HG02759 (cell line): ENCODE data around the gene RNF123.

Source experiments
- ATAC-seq: cut with Tn5 transposase; IDR thresholded peaks from one replicate; pipeline ENCODE4 v1.9.1; 2021; ENCODE audit warnings: mild to moderate bottlenecking, moderate library complexity; ENCODE audit not compliant: unreplicated experiment

RNF123 gene

DNA sequence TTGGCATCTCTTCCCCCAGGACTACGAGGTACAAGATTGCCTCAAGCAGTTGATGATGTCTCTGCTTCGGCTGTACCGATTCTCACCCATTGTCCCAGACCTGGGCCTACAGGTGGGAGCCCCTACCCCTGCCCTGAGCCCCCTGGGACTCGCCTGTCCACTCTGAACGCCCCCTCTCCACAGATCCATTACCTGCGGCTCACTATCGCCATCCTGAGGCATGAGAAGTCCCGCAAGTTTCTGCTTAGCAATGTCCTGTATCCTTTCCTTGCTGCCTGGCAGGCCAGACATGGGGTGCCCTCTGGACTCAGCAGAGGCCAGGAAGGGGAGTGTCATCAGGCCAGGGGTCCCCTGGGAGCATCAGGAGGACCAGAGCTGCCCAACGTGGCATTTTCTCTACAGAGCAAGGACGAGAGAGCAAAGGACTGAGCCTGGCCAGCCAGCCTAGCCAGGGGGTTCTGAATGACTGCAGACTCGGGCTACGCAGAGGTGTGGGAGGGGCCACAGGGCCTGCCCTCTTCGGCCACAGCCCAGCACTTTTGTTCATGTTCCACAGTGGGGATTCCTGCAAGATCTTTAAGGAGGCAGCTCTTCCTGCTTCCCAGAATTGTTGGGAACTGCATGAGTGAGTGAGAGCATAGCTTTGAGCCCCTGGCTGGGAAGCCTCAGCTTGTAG, 11.2 kb downstream of the RNF123 start:
- no peak for ATAC-seq

DNA sequence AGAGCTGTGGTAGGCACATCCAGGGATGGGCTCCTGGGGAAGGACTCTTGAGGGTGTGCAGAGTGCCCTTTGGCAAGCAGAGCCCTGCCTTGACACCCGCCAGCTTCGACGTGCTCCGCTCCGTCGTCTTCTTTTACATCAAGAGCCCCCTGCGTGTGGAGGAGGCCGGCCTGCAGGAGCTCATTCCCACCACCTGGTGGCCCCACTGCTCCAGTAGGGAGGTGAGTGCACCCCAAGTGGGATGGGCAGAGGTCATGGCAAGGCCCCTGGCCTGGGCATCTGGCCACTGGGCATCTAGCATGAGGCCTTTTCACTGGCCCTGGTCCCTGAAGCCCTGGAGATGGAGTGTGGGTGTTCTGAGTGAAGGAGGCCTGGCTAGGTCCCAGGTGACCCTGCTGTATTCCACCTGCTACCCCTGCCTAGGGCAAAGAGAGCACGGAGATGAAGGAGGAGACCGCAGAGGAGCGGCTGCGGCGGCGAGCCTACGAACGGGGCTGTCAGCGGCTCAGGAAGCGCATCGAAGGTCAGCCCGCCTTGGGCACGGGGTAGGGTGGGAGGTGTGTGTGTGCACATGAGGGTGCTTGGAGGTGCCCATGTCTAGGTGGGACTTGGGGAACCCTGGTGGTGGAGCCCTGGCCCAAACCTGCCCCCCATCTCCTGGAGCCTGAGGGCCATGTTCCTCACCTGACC, 12.2 kb downstream of the RNF123 start:
- no peak for ATAC-seq

DNA sequence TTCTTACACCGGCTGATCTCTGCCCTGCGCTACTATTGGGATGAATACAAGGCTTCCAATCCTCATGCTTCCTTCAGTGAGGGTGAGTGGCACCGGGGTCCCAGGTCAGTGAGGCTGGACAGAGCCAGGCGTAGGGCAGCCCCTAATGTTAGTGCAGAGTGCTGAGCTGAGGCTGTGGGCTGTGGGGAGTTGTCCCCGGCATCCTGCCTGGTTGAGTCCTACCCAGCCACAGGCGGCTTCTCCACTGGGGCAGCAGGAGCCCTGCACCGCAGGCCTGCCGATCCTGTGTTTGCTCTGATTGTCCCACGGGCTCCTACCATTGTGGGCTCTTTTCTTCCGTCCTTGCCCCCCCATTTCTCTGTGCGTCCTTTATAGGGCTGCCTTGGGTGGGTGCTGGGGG, 13.3 kb downstream of the RNF123 start:
- ATAC-seq: no peak

DNA sequence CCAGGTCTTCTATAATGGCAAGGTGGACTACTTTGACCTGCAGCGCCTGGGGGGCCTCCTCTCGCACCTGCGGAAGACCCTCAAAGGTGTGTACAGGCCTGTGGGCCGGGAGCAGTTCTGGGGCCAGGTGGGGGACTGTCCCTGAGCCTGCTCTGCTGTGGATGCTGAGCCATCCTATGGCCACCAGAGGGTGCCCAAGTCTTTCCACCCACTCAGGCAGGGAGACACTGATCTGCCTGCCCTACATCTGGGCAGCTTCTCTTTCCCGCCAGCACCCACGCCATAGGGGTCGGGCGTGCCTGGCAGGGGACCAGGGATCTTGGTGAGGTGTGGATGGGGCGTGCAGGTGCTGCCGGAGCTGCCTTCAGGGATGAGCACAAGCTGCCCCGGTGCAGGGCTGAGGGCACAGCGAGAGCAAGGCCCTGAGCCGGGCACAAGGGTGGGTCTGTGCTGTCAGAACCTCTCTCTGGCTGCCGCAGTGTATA, 14.1 kb downstream of the RNF123 start:
- ATAC-seq: peak; percentile 78

DNA sequence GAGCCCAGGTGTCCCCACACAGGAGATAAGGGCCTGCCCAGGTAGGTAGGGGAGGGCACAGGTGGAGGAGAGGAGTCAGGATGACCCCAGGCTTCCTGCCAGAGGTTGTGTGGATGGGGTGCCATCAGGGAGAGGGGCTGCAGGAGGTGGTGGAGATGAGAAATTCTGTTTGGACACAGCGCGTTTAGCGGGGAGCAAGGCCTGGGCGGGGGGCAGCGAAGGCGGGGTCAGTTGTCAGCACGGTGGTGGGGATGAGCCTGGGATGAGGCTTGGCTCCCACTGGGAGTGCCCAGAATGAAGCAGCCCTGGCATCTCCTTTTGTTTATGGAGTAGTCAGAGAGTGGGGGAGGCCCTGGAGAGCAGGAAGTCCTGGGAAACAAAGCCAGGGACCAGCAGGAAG, 14.6 kb downstream of the RNF123 start:
- ATAC-seq: no peak

DNA sequence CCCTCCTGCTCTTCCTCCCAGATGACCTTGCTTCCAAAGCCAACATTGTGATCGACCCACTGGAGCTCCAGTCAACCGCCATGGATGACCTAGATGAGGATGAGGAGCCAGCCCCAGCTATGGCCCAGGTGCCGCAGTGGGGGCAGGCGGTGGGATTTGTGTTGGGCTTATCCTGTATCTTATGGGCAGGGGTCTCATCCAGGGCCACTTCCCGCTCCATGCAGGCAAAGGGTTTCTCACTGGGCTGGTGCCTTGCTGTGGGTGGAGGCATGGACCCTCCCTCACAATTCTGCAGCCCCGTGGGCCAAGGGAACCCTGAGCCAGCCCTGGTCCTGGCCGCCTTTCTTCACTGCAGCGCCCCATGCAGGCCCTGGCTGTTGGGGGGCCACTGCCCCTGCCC, 15.3 kb downstream of the RNF123 start:
- no peak for ATAC-seq

DNA sequence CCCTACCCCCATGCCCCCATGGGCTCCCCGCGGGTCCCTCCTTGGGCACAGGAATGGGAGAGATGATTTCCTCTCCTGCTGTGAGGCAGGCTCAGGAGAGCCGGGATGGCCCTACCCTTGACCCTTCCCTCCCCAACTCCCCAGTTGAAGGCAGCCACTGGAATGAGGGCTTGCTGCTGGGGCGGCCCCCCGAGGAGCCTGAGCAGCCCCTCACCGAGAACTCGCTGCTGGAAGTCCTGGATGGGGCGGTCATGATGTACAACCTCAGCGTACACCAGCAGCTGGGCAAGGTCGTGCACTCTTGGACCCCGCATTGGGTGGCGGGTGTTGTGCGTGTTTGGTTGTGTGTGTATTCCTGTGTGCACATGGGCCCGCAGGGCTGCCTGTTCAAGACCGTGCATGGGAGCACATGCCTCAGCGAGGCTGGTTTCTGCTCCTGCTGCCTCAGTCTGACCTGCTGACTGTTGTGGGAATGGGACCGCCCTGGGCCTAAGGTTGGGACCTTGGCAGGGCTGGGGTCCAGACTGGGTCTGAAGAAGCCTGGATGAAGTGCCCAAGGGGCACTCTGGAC, 16.1 kb downstream of the RNF123 start:
- no peak for ATAC-seq

DNA sequence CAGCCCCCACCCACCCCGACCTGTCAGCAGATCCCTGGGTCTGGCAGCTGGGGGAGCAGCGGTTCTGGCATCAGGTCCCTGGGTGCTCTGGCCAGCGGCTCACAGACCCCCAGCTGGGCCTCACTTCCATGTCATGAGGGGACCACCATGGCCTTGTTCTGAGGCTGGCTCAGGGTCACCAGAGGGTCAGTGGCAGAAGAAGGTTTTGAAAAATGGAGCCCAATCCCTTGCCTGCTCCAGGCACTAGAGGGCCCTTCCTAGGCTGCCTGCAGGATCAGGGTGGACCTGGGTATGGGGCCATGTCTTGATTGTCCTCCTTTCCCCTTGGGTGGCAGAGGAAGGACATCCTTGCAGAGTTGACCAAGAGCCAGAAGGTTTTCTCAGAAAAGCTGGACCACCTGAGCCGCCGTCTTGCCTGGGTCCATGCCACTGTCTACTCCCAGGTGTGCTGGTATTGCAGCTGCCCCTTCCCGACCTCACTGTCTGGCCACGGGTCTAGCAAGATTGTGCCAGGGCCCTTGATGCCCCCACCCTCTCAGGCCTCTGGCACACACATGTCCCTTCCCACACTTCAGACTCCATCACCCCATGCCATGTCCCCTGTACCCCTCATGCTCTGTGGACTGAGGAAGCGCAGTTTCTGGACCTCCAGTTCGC, 17.2 kb downstream of the RNF123 start:
- ATAC-seq: no peak

DNA sequence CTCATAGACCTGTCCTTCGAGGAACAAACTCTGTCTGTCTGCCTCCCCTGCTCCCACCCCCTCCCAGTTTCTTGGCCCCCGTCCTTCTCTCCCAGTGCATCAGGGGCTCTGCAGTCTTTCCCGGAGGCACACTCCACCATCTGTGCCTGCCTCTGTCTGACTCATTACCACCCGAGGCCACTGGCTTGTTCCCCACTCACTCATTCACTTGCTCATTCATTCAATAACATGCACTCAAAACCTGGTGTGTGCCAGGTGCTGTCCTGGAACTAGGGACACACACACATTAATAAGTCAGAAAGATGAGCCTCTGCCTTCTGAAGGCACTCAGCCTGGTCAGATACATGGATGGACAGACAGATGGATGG, 17.7 kb downstream of the RNF123 start:
- no peak for ATAC-seq

DNA sequence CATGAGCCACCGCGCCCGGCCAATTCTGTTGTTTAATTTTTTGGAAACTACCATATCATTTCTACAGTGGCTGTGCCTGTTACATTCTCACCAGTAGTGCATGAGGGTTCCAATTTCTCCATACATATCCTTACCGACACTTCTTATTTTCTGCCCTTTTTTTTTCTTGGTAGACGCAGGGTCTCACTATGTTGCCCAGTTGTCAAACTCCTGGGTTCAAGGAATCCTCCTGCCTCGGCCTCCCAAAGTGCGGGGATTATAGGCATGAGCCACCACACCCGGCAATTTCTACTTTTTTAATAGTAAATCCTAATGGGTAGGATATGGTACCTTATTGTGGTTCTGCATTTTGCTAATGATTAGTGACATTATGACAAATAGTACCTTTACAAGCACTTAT, 20.5 kb downstream of the RNF123 start:
- no peak for ATAC-seq

DNA sequence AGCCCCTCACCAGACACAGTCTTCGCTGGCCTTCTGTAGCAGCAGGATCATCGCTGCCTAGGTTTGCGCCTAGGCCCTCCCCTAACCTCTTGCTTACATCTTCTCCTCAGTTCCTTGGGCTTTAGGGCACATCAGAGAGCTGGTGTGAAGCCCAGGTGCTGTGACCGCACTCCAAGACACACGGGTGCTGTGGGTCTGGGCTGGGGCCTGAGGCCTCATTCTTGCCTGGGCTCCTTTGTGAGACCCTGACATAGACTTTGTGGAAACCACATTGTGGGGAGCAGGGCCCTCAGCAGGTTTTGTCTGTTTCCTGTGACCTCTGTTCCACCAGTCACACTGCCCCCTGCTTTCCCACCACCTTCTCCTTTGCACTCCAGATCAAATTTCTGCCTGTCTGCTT, 22.1 kb downstream of the RNF123 start:
- no peak for ATAC-seq

DNA sequence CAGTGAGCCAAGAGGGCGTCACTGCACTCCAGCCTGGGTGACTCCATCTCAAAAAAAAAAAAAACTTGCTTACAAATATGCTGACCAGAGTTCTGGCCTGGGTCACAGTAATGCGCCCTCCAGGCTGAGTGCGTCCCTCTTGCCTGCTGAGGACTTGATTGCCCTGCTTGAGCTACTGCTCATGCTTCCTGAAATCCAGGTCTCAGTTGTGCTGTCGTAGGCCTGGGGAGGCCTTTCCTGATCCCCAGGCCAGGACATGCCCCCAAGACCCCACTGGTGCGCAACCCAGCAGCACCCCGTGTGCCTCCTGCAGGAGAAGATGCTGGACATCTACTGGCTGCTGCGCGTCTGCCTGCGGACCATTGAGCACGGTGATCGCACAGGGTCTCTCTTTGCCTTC, 22.8 kb downstream of the RNF123 start:
- no peak for ATAC-seq

DNA sequence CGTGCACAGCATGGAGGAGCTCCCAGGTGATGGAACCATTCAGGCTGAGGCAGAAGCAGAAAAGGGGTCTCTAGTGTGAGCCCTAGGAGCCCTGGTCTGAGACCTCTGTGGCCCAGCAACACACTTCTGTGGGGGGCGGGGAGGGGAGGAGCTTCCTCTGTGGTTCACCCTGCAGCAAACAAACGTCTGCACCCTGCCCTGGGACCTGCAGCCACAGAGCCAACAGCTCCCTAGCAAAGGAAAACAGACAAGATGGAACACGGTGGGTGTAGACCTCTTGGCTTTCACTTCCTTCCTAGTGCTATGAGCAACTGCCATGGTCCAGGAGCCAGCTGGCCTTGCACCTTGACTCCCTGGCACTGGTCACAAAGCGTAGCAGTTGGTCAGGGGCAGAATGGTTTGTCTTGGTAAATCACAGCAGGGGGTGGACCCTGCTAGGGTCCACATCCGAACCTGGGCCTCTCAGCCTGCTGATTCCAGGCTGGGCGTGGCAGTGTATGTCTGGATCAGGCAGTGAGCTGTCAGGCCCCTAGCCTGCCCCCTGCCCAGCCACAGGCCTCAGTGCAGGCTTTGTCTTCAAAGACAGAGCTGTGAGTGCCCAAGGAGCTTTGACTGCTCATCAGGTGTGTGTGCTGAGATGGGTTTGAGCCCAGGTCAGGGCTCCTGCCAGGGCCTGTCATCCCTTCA, 23.4 kb downstream of the RNF123 start:
- ATAC-seq: no peak

DNA sequence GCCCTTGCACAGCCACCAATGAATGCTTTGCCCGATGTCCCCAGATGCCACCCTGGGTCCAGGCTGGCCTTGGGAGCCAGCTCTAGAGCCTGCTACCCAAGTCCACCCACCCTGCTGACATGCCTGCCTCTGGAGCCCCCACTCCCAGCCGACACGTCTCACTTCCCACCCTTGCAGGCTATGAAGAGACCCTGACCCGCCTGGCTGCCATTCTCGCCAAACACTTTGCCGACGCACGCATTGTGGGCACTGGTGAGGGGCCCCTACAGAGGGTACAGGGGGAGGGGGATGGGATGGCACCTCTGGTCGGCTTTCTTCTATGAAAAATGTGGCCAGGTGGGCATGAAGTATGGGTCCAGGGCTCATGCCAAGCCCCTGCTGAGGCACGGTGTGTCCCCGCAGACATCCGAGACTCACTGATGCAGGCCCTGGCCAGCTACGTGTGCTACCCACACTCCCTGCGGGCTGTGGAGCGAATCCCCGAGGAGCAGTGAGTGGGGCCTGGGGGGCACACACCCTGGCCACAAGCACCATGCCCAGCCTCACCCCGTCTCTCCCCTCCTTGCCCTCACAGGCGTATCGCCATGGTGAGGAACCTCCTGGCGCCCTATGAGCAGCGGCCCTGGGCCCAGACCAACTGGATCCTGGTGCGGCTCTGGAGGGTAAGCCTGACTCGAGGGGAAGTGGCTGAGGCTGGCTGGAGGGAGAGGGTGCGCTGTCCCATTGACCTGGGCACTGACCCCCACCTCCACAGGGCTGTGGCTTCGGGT, 24.2 kb downstream of the RNF123 start:
- no peak for ATAC-seq

DNA sequence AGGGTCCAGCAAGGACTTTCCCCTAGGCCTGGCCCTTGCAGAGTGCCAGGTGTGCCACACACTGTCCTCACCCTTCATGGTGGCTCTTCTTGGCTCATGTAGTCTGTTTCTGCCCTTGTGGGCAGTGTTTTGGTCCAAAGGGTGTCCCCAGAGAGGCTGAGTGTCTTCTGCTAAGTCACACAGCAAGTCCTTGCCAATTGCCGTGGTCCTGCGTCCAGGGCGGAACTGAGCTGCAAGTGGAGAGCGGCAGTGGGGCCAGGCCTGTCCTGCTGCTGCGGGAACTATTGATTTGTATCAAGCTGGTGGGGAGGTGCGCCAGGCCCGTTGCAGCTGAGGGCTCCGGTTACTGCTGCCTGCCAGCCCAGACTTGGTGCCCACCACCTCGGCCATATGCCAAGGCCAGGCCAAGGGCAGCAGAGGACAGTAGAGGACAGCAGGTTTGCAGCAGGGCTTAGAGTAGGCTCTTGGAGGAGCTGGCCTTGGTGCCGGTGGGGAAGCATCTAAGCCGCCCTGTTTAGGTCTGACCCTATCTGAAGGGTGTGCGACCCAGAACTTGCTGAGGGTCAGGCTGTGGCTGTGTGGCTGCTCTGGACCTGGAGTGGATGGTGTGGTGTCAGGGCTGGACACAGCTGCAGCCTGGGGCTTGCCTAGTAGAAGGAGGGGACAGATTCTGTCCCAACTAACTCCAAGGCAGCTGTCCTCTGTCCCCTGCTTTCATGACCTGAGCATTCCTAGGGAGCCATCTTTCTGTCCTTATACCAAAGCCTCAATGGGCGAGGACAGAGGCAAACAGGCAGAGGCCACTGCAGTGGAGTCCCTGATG, 25.6 kb downstream of the RNF123 start:
- ATAC-seq: no peak

DNA sequence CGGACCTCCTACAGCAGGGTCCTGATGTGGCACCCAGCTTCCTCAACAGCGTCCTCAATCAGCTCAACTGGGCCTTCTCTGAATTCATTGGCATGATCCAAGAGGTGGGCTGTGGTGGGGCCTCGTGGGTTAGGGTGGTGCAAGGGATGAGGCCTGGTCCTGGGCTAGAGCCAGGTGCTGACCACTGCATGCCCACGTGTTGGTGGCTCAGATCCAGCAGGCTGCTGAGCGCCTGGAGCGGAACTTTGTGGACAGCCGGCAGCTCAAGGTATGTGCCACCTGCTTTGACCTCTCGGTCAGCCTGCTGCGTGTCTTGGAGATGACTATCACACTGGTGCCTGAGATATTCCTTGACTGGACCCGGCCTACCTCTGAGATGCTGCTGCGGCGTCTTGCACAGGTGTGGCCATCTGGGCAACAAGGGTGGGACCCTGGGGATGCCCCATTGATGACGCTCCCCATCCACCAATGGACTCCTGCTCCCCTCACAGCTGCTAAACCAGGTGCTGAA, 26.3 kb downstream of the RNF123 start:
- ATAC-seq: no peak

DNA sequence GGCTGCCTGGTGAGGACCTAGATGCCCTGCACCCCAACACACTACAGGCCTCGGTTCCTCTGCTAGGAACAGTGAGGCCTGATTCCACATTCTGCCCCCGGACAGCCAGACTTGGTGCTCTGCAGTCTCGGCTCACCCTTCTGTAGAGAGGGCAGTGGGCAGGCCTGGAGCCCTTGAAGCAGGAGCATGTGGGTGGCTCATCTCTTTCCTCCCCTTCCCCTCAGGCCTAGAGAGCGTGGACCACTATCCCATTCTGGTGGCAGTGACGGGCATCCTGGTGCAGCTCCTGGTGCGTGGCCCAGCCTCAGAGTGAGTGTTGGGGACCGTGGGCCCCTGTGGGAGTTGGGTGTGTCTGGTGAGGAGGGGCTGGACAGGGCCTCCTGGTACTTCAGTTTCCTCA, 26.8 kb downstream of the RNF123 start:
- no peak for ATAC-seq

DNA sequence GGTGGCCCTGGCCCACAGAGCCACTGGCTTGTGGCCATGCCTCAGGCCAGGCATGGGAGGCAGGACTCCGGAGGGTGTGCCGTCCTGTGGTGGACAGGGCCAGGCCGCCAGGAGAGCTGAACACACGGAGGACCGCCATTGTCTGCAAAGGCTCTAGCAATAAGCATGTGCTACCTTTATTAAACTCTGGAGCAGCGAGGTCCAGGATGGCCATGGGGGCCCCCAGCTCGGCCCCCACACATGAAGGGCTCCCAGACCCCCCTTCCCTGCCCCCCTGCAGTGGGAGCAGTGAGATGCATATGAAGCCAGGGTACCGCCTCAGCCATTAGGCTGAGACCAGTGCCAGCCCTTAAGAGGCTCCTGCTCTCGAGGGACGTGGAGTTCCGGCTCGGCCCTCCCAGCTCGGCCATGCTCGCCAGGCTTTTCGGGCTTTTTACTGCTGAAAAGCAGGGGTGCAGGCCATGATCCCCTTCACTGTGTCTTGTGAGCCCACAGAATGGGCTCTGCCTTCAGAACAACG, 27.4 kb downstream of the RNF123 start:
- no peak for ATAC-seq

DNA sequence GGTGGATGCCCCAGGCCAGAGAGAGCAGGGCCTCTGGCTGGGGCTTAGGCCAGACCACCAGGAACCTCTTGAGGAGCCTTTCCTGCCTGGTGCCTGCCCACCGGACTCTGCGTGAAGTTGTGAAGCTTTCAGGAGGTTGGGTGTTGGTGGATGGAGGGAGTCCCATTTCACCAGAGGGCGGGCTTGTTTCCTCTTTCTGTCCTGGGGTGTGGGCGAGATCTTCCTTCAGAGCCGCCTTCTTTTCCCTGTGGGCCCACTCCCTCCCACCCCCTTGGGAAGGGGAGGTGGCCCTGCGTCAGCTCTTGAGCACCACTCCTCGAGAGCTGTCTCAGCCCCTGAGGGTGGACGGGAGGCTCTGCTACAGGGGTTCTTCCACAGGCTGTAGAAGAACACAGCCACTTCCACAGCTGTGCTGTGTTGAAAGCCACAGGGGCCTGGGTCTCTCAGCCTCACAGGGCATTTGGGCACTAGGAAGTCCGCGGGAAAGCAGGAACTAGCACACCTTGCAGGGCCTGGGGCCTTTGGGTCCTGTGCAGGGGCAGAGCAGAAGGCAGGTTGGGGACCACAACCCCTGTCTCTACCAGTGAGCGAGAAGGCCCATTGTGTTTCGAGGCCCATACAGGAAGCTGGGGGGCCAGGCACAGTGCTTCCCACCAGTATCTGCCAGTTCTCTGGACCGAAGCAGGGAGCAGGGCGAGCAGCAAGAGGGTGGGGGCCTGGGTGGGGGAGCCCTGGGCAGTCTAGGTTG, 28.0 kb downstream of the RNF123 start:
- no peak for ATAC-seq
